Fibroblast of skin of left quadriceps (primary cell): ENCODE results near the gene SYPL1.

Source experiments
- DNase-seq, 2 experiments: peaks; one replicate each; pipeline ENCODE4 v3.0.0-alpha.2; 2013; ENCODE audit warnings: low read depth in 2 of 2

SYPL1 gene

GRCh38 chr7:106052681-106053080, 59.4 kb downstream of the SYPL1 start:
- DNase-seq = no peak

DNA sequence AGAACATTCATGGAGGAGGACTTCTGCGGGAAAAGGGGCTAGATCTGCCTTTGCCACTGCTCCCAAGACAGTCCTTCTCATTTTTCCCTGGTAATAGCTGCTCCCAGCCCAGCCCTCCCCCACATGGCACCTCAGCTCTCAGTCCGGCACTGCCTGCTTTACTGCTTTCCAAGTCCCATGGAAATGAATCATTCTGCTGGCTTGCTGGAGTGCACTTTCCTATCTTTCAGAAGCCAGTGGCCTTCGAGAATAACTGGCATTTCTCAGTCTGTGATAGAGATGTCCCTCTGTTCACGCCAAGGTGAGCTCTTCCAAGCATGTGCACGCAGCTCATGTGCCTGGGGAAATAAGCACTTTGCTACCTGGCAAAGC, 61.4 kb downstream of the SYPL1 start:
- DNase-seq = no peak

GRCh38 chr7:106050002-106050745, 61.9 kb downstream of the SYPL1 start:
- DNase-seq = peak; percentile 58 to 65

- DNase-seq = no peak
Observed at GRCh38 chr7:106049139-106049752, 62.9 kb downstream of the SYPL1 start.

GRCh38 chr7:106048706-106049020, 63.4 kb downstream of the SYPL1 start:
- DNase-seq = no peak

GRCh38 chr7:106047818-106048705, 64.0 kb downstream of the SYPL1 start:
- DNase-seq = no peak

DNA sequence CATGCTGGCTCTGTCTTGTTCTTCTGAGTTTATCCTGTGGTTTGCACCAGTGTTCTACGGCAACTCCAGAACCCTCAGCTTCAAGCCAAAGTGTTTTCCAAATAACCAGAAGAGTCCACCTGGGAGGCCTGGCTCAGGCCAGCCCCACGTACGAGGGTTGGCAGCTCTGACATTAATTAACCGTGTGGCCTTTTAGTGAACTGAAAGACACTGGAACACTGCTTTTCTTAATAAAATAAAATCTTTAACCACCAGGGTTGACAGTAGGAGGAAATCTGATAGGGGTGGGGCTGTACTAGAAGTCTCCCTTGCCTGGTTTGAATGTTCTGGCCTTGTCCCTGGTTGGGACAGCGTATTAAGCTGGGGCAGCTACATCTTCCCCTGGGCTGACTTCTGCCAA, 64.9 kb downstream of the SYPL1 start:
- DNase-seq = no peak

DNA sequence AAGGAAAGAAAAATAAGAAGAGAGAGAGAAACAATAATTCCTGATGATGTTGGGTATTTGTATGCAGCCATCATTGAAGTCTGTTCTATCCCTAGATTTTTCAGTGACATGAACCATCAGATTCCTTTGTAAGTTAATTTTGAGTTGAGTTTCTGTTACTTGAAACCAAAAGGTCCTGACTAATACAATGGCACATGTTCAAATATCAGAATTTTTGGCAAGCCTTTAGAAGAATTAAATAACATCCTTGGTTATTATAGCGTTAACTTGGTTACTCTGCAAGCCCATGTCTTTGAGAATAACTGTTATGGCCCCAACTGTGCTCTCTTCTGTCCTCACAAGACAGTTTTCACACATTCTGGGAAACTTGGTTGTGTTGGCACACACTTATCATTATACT, 66.5 kb downstream of the SYPL1 start:
- DNase-seq = peak; percentile 47 to 52

DNA sequence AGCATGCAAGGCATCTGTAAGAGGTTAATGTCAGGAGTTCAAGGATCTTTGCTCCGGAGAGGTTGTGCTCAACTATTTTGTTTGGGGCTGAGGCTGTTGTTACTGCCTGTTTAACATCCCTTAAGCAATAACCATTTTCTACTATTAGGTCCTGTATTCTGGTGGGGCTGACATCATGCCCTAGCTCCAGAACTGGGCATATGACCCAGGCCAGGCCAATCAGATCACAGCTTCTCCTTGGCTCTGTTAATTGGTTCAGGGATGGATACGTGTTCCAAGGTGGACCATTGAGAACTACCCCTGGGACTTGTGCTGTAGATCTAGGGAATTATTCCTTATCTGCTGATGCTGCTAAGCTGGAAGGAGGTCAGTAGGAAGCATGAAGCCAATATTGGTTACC, 67.0 kb downstream of the SYPL1 start:
- no peak for DNase-seq

GRCh38 chr7:106042196-106042611, 69.9 kb downstream of the SYPL1 start:
- no peak for DNase-seq

DNA sequence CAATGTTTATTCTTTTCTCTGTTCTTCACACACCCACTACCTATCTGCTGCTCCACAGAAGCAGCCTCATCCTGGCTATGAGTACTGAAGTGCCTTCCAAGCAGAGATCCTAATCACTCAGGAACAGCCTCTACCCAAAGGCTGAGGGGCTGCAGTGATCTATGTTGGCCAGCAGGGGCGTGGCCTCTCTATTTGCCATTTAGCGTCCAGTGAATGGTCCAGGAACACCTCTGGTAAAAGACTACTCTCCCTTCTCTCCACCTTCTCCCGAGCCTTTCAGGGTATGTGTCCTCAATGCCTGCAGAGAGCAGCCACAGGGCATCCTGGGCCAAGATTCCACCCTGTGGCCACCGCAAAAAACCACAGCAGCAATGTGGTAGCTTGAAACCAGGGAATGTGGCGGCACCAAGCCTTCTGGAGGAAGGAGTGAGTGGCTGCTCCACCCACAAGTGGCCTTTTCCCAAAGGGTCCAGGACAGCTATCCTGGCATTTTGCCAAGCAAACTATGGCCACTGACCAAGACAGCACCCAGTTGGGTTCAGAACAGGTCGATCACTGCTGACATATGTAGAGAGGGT, 70.9 kb downstream of the SYPL1 start:
- no peak for DNase-seq
